ENCODE measurements around the gene ENAM. TPM values are rescaled to one million over a fixed set of nuclear protein-coding genes. Genes with fewer than 3 reads are reported as not detected.

ENAM gene
- total RNA-seq, 4 donors from 2014 or later = under 0.01 to 0.10 TPM; not detected in 2

- WGBS, 2 donors = 79% methylated on average over 3 of the region's 3 CpGs
- no peaks in the 10 kb centered on the region for H3K4me1 ChIP-seq
- no peak for TF ChIP-seq CTCF (IDR thresholded peaks at IDR 0.05)
- no peak for TF ChIP-seq POLR2A (IDR thresholded peaks at IDR 0.05)
- H3K27ac ChIP-seq = no peak overlapping the region
- H3K27me3 ChIP-seq = no peaks in the 10 kb centered on the region
- no peak for DNase-seq
- intact Hi-C loops (cut with DNase I) = no loop called here
- no peak overlapping the region for H3K4me3 ChIP-seq (replicated peaks in 1 of 3)
- H3K9me3 ChIP-seq = no peaks in the 10 kb centered on the region
- H3K36me3 ChIP-seq = no peaks in the 10 kb centered on the region
Measured at GRCh38 chr4:70614184-70614555, 14.4 kb upstream of the ENAM start.

GRCh38 chr4:70619288-70619687 lies 9.3 kb upstream of the ENAM start:
- H3K4me1 ChIP-seq = no peaks in the 10 kb centered on the region
- H3K27ac ChIP-seq = no peak overlapping the region
- no peak for DNase-seq
- no peak overlapping the region for H3K4me3 ChIP-seq (replicated peaks in 1 of 3)
- no peak for TF ChIP-seq POLR2A (IDR thresholded peaks at IDR 0.05)
- H3K36me3 ChIP-seq = no peaks in the 10 kb centered on the region
- intact Hi-C loops (cut with DNase I) = no loop called here
- no peaks in the 10 kb centered on the region for H3K27me3 ChIP-seq
- H3K9me3 ChIP-seq = no peaks in the 10 kb centered on the region
- 91% methylated on average over 4 of the region's 4 CpGs for WGBS, 2 donors

GRCh38 chr4:70619778-70620177 lies 8.8 kb upstream of the ENAM start:
- no peaks in the 10 kb centered on the region for H3K36me3 ChIP-seq
- intact Hi-C loops (cut with DNase I) = no loop called here
- no peaks in the 10 kb centered on the region for H3K9me3 ChIP-seq
- no peaks in the 10 kb centered on the region for H3K4me1 ChIP-seq
- 95 to 98% methylated on average over 2 of the region's 2 CpGs for WGBS, 2 donors
- no peak for DNase-seq
- H3K4me3 ChIP-seq (replicated peaks in 1 of 3) = no peak overlapping the region
- TF ChIP-seq CTCF (IDR thresholded peaks at IDR 0.05) (no peak), POLR2A (IDR thresholded peaks at IDR 0.05) (no peak)
- no peaks in the 10 kb centered on the region for H3K27me3 ChIP-seq
- H3K27ac ChIP-seq = no peak overlapping the region

- no peaks in the 10 kb centered on the region for H3K4me1 ChIP-seq
- H3K4me3 ChIP-seq (replicated peaks in 1 of 3) = no peak overlapping the region
- no peaks in the 10 kb centered on the region for H3K27me3 ChIP-seq
- no peaks in the 10 kb centered on the region for H3K36me3 ChIP-seq
- H3K27ac ChIP-seq = no peak overlapping the region
- intact Hi-C loops (cut with DNase I) = no loop called here
- TF ChIP-seq POLR2A (IDR thresholded peaks at IDR 0.05) = no peak
- no peak for TF ChIP-seq CTCF (IDR thresholded peaks at IDR 0.05)
- DNase-seq = no peak
- 96% methylated on average over 3 of the region's 3 CpGs for WGBS, 2 donors
- no peaks in the 10 kb centered on the region for H3K9me3 ChIP-seq
Measured at GRCh38 chr4:70623323-70623722, 5.2 kb upstream of the ENAM start.

GRCh38 chr4:70624226-70624793 lies 4.2 kb upstream of the ENAM start:
- WGBS, 2 donors = 56 to 65% methylated on average over 1 of the region's 1 CpG
- Histone ChIP-seq H3K27me3 (no peaks in the 10 kb centered on the region), H3K9me3 (no peaks in the 10 kb centered on the region), H3K27ac (no peak overlapping the region), H3K4me3 (replicated peaks in 1 of 3) (no peak overlapping the region), H3K4me1 (no peaks in the 10 kb centered on the region), H3K36me3 (no peaks in the 10 kb centered on the region)
- TF ChIP-seq POLR2A (IDR thresholded peaks at IDR 0.05) = no peak
- TF ChIP-seq CTCF (IDR thresholded peaks at IDR 0.05) = no peak
- intact Hi-C loops (cut with DNase I) = no loop called here
- DNase-seq = no peak

GRCh38 chr4:70627620-70628019 lies 924 bp upstream of the ENAM start:
- H3K4me3 ChIP-seq (replicated peaks in 1 of 3) = no peak overlapping the region
- intact Hi-C loops (cut with DNase I) = no loop called here
- no peaks in the 10 kb centered on the region for H3K9me3 ChIP-seq
- DNase-seq = no peak
- WGBS, 2 donors = 48 to 64% methylated on average over 1 of the region's 1 CpG
- TF ChIP-seq CTCF (IDR thresholded peaks at IDR 0.05) (no peak), POLR2A (IDR thresholded peaks at IDR 0.05) (no peak)
- H3K36me3 ChIP-seq = no peaks in the 10 kb centered on the region
- H3K27ac ChIP-seq = no peak overlapping the region
- H3K27me3 ChIP-seq = no peaks in the 10 kb centered on the region
- H3K4me1 ChIP-seq = no peaks in the 10 kb centered on the region

Measured in thyroid gland (tissue), 4 donors.